ENCODE measurements around the gene DHRS7C.

- TF ChIP-seq, protein P1, sequence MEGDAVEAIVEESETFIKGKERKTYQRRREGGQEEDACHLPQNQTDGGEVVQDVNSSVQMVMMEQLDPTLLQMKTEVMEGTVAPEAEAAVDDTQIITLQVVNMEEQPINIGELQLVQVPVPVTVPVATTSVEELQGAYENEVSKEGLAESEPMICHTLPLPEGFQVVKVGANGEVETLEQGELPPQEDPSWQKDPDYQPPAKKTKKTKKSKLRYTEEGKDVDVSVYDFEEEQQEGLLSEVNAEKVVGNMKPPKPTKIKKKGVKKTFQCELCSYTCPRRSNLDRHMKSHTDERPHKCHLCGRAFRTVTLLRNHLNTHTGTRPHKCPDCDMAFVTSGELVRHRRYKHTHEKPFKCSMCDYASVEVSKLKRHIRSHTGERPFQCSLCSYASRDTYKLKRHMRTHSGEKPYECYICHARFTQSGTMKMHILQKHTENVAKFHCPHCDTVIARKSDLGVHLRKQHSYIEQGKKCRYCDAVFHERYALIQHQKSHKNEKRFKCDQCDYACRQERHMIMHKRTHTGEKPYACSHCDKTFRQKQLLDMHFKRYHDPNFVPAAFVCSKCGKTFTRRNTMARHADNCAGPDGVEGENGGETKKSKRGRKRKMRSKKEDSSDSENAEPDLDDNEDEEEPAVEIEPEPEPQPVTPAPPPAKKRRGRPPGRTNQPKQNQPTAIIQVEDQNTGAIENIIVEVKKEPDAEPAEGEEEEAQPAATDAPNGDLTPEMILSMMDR (IDR thresholded peaks at IDR 0.05; ENCODE audit: borderline replicate concordance, extremely low read depth, low read length, poor library complexity, severe bottlenecking) = no peak
- no peak for TF ChIP-seq EZH2 (IDR thresholded peaks at IDR 0.05; ENCODE audit: borderline replicate concordance, low read depth, low read length, severe bottlenecking)
Observed at GRCh38 chr17:9829343-9829742, 38.0 kb upstream of the DHRS7C start.
